Nephron (organoid): ENCODE measurements around the gene SLC6A6.

Experiments
- H3K27ac Mint-ChIP-seq, 3 experiments: 2 replicates each; pipeline ENCODE4 v1.8.0; 2020; ENCODE audit warnings: mixed read lengths in 3 of 3, mild to moderate bottlenecking in 2 of 3, moderate library complexity in 1 of 3
- H3K27me3 Mint-ChIP-seq: 2 replicates; pipeline ENCODE4 v1.8.0; 2021; ENCODE audit warnings: low read depth, mild to moderate bottlenecking, moderate library complexity, mixed read lengths
- H3K36me3 Mint-ChIP-seq: 2 replicates; pipeline ENCODE4 v1.8.0; 2020; ENCODE audit warnings: low read depth, mixed read lengths
- H3K4me1 Mint-ChIP-seq: 2 replicates; pipeline ENCODE4 v1.8.0; 2020; ENCODE audit warnings: mixed read lengths
- H3K4me3 Mint-ChIP-seq, 3 experiments: 2 replicates each; pipeline ENCODE4 v1.8.0; 2020; ENCODE audit warnings: mild to moderate bottlenecking in 3 of 3, mixed read lengths in 3 of 3, moderate library complexity in 2 of 3
- H3K9me3 Mint-ChIP-seq: 2 replicates; pipeline ENCODE4 v1.8.0; 2020; ENCODE audit warnings: mixed read lengths
- CTCF ChIP-seq, 3 experiments: fragments of 200-600 bp; sonication (generic); IDR thresholded peaks; one replicate each; pipeline ENCODE4 v1.5.0; 2021; ENCODE audit warnings: antibody characterized with exemption in 3 of 3; ENCODE audit not compliant: unreplicated experiment in 3 of 3

SLC6A6 gene

GRCh38 chr3:14416453-14416852 lies 14.0 kb downstream of the SLC6A6 start:
- Mint-ChIP-seq H3K36me3 (peaks cover 27% of the 10 kb centered on the region), H3K4me1 (peaks cover 16% of the 10 kb centered on the region), H3K9me3 (no peaks in the 10 kb centered on the region), H3K27ac (no peak overlapping the region), H3K27me3 (peaks cover 24% of the 10 kb centered on the region), H3K4me3 (no peak overlapping the region)
- no peak for TF ChIP-seq CTCF (IDR thresholded peaks at IDR 0.05; ENCODE audit: unreplicated experiment in 3 of 3)

GRCh38 chr3:14418296-14419250 lies 16.2 kb downstream of the SLC6A6 start:
- no peak overlapping the region for H3K4me3 Mint-ChIP-seq
- H3K9me3 Mint-ChIP-seq = no peaks in the 10 kb centered on the region
- peaks cover 12% of the 10 kb centered on the region for H3K4me1 Mint-ChIP-seq
- no peak for TF ChIP-seq CTCF (IDR thresholded peaks at IDR 0.05; ENCODE audit: unreplicated experiment in 3 of 3)
- peak overlapping the region; percentile 23 to 94 (median 91) for H3K27ac Mint-ChIP-seq
- H3K27me3 Mint-ChIP-seq = peaks cover 26% of the 10 kb centered on the region
- peaks cover 27% of the 10 kb centered on the region for H3K36me3 Mint-ChIP-seq

GRCh38 chr3:14422016-14422963 lies 19.9 kb downstream of the SLC6A6 start:
- Mint-ChIP-seq H3K27me3 (peaks cover 43% of the 10 kb centered on the region), H3K4me1 (peaks cover 38% of the 10 kb centered on the region), H3K4me3 (no peak overlapping the region), H3K9me3 (no peaks in the 10 kb centered on the region), H3K36me3 (peaks cover 12% of the 10 kb centered on the region), H3K27ac (peak overlapping the region in 1 of 3 experiments; percentile 19)
- TF ChIP-seq CTCF (IDR thresholded peaks at IDR 0.05; ENCODE audit: unreplicated experiment in 3 of 3) = no peak

- H3K4me3 Mint-ChIP-seq = no peak overlapping the region
- H3K27ac Mint-ChIP-seq = peak overlapping the region in 1 of 3 experiments; percentile 19
- H3K36me3 Mint-ChIP-seq = peaks cover 5% of the 10 kb centered on the region
- H3K27me3 Mint-ChIP-seq = peaks cover 40% of the 10 kb centered on the region
- peaks cover 46% of the 10 kb centered on the region for H3K4me1 Mint-ChIP-seq
- no peaks in the 10 kb centered on the region for H3K9me3 Mint-ChIP-seq
- no peak for TF ChIP-seq CTCF (IDR thresholded peaks at IDR 0.05; ENCODE audit: unreplicated experiment in 3 of 3)
Measured at GRCh38 chr3:14423197-14423743, 20.9 kb downstream of the SLC6A6 start.

- H3K27me3 Mint-ChIP-seq = peaks cover 41% of the 10 kb centered on the region
- H3K9me3 Mint-ChIP-seq = no peaks in the 10 kb centered on the region
- H3K4me1 Mint-ChIP-seq = peaks cover 49% of the 10 kb centered on the region
- H3K36me3 Mint-ChIP-seq = no peaks in the 10 kb centered on the region
- H3K4me3 Mint-ChIP-seq = no peak overlapping the region
- TF ChIP-seq CTCF (IDR thresholded peaks at IDR 0.05; ENCODE audit: unreplicated experiment in 3 of 3) = no peak
- H3K27ac Mint-ChIP-seq = peak overlapping the region in 2 of 3 experiments; percentile 18 to 28
Measured at GRCh38 chr3:14423963-14424362, 21.6 kb downstream of the SLC6A6 start.
